Measurements from ENCODE around the gene SLC25A47.

The SLC25A47 gene

GRCh38 chr14:100320157-100320856, 2.8 kb upstream of the SLC25A47 start:
- H3K4me1 ChIP-seq (ENCODE audit: control extremely low read depth in 1 of 4, control insufficient read depth in 4 of 4, insufficient read depth in 4 of 4, low read length in 3 of 4): peaks cover 0 to 5% (median 3%) of the 10 kb centered on the region in 4 experiments
- no peak overlapping the region for H3K4me3 ChIP-seq (ENCODE audit: control insufficient read depth in 1 of 7, extremely low read depth in 1 of 7, insufficient read depth in 4 of 7, low read depth in 2 of 7, low read length in 6 of 7)
- ChIA-PET POLR2A (interaction anchor here (1.0 kb wide), 1 partner anchor 20 kb away, joined by 4 read pairs; no protein-coding TSS in a partner anchor), CTCF (interaction anchor here (0.6 to 2.1 kb wide), 4 partner anchors 14 to 30 kb away, joined by 3 to 5 read pairs (median 4); no protein-coding TSS in a partner anchor)
- H3K27ac ChIP-seq (ENCODE audit: insufficient read depth in 1 of 2, low read depth in 1 of 2, low read length in 2 of 2, poor library complexity in 1 of 2, severe bottlenecking in 2 of 2): no peak overlapping the region
- no peaks in the 10 kb centered on the region for H3K9me3 ChIP-seq (ENCODE audit: control extremely low read depth in 1 of 5, control insufficient read depth in 4 of 5, insufficient read depth in 2 of 5, low read depth in 1 of 5, low read length in 4 of 5)
- 98% methylated on average over 12 of the region's 12 CpGs for WGBS (ENCODE audit: insufficient coverage)
- no peak for DNase-seq
- no peaks in the 10 kb centered on the region for H3K36me3 ChIP-seq (ENCODE audit: control insufficient read depth in 4 of 4, insufficient read depth in 4 of 4, low read length in 3 of 4)
- no peaks in the 10 kb centered on the region for H3K27me3 ChIP-seq (replicated peaks in 2 of 5; ENCODE audit: control insufficient read depth in 4 of 5, insufficient read depth in 5 of 5, low read length in 4 of 5)

GRCh38 chr14:100321473-100322137, 1.5 kb upstream of the SLC25A47 start:
- ChIA-PET POLR2A (no interaction called here), CTCF (interaction anchor here (0.8 to 1.3 kb wide), 5 partner anchors 8 to 40 kb away, joined by 3 read pairs; no protein-coding TSS in a partner anchor)
- DNase-seq: no peak
- Histone ChIP-seq H3K9me3 (ENCODE audit: control extremely low read depth in 1 of 5, control insufficient read depth in 4 of 5, insufficient read depth in 2 of 5, low read depth in 1 of 5, low read length in 4 of 5) (no peaks in the 10 kb centered on the region), H3K4me1 (ENCODE audit: control extremely low read depth in 1 of 4, control insufficient read depth in 4 of 4, insufficient read depth in 4 of 4, low read length in 3 of 4) (peaks cover 0 to 5% (median 3%) of the 10 kb centered on the region in 4 experiments), H3K4me3 (ENCODE audit: control insufficient read depth in 1 of 7, extremely low read depth in 1 of 7, insufficient read depth in 4 of 7, low read depth in 2 of 7, low read length in 6 of 7) (no peak overlapping the region), H3K27ac (ENCODE audit: insufficient read depth in 1 of 2, low read depth in 1 of 2, low read length in 2 of 2, poor library complexity in 1 of 2, severe bottlenecking in 2 of 2) (no peak overlapping the region), H3K36me3 (ENCODE audit: control insufficient read depth in 4 of 4, insufficient read depth in 4 of 4, low read length in 3 of 4) (no peaks in the 10 kb centered on the region), H3K27me3 (replicated peaks in 2 of 5; ENCODE audit: control insufficient read depth in 4 of 5, insufficient read depth in 5 of 5, low read length in 4 of 5) (no peaks in the 10 kb centered on the region)
- WGBS (ENCODE audit: insufficient coverage): 97% methylated on average over 9 of the region's 9 CpGs

GRCh38 chr14:100322138-100322957, 791 bp upstream of the SLC25A47 start:
- Histone ChIP-seq H3K4me1 (ENCODE audit: control extremely low read depth in 1 of 4, control insufficient read depth in 4 of 4, insufficient read depth in 4 of 4, low read length in 3 of 4) (peaks cover 0 to 5% (median 3%) of the 10 kb centered on the region in 4 experiments), H3K9me3 (ENCODE audit: control extremely low read depth in 1 of 5, control insufficient read depth in 4 of 5, insufficient read depth in 2 of 5, low read depth in 1 of 5, low read length in 4 of 5) (no peaks in the 10 kb centered on the region), H3K27ac (ENCODE audit: insufficient read depth in 1 of 2, low read depth in 1 of 2, low read length in 2 of 2, poor library complexity in 1 of 2, severe bottlenecking in 2 of 2) (no peak overlapping the region), H3K36me3 (ENCODE audit: control insufficient read depth in 4 of 4, insufficient read depth in 4 of 4, low read length in 3 of 4) (no peaks in the 10 kb centered on the region), H3K27me3 (replicated peaks in 2 of 5; ENCODE audit: control insufficient read depth in 4 of 5, insufficient read depth in 5 of 5, low read length in 4 of 5) (no peaks in the 10 kb centered on the region), H3K4me3 (ENCODE audit: control insufficient read depth in 1 of 7, extremely low read depth in 1 of 7, insufficient read depth in 4 of 7, low read depth in 2 of 7, low read length in 6 of 7) (no peak overlapping the region)
- WGBS (ENCODE audit: insufficient coverage): 96% methylated on average over 8 of the region's 15 CpGs
- POLR2A ChIA-PET: no interaction called here
- CTCF ChIA-PET: interaction anchor here (0.8 to 1.3 kb wide), 6 partner anchors 9 to 39 kb away, joined by 3 read pairs; no protein-coding TSS in a partner anchor
- DNase-seq: no peak

GRCh38 chr14:100323942-100324307, 786 bp downstream of the SLC25A47 start:
- no peak overlapping the region for H3K4me3 ChIP-seq (ENCODE audit: control insufficient read depth in 1 of 7, extremely low read depth in 1 of 7, insufficient read depth in 4 of 7, low read depth in 2 of 7, low read length in 6 of 7)
- no peaks in the 10 kb centered on the region for H3K36me3 ChIP-seq (ENCODE audit: control insufficient read depth in 4 of 4, insufficient read depth in 4 of 4, low read length in 3 of 4)
- H3K9me3 ChIP-seq (ENCODE audit: control extremely low read depth in 1 of 5, control insufficient read depth in 4 of 5, insufficient read depth in 2 of 5, low read depth in 1 of 5, low read length in 4 of 5): no peaks in the 10 kb centered on the region
- H3K4me1 ChIP-seq (ENCODE audit: control extremely low read depth in 1 of 4, control insufficient read depth in 4 of 4, insufficient read depth in 4 of 4, low read length in 3 of 4): no peaks in the 10 kb centered on the region
- DNase-seq: no peak
- H3K27ac ChIP-seq (ENCODE audit: insufficient read depth in 1 of 2, low read depth in 1 of 2, low read length in 2 of 2, poor library complexity in 1 of 2, severe bottlenecking in 2 of 2): no peak overlapping the region
- CTCF ChIA-PET: interaction anchor here (0.7 to 1.3 kb wide), 2 partner anchors 14 to 1297 kb away, joined by 3 read pairs; no protein-coding TSS in a partner anchor
- POLR2A ChIA-PET: no interaction called here
- no peaks in the 10 kb centered on the region for H3K27me3 ChIP-seq (replicated peaks in 2 of 5; ENCODE audit: control insufficient read depth in 4 of 5, insufficient read depth in 5 of 5, low read length in 4 of 5)
- WGBS (ENCODE audit: insufficient coverage): 91% methylated on average over 4 of the region's 8 CpGs

GRCh38 chr14:100325231-100325632, 2.1 kb downstream of the SLC25A47 start:
- no peaks in the 10 kb centered on the region for H3K9me3 ChIP-seq (ENCODE audit: control extremely low read depth in 1 of 5, control insufficient read depth in 4 of 5, insufficient read depth in 2 of 5, low read depth in 1 of 5, low read length in 4 of 5)
- ChIA-PET CTCF (no interaction called here), POLR2A (no interaction called here)
- H3K36me3 ChIP-seq (ENCODE audit: control insufficient read depth in 4 of 4, insufficient read depth in 4 of 4, low read length in 3 of 4): no peaks in the 10 kb centered on the region
- H3K27ac ChIP-seq (ENCODE audit: insufficient read depth in 1 of 2, low read depth in 1 of 2, low read length in 2 of 2, poor library complexity in 1 of 2, severe bottlenecking in 2 of 2): no peak overlapping the region
- no peak overlapping the region for H3K4me3 ChIP-seq (ENCODE audit: control insufficient read depth in 1 of 7, extremely low read depth in 1 of 7, insufficient read depth in 4 of 7, low read depth in 2 of 7, low read length in 6 of 7)
- no peaks in the 10 kb centered on the region for H3K27me3 ChIP-seq (replicated peaks in 2 of 5; ENCODE audit: control insufficient read depth in 4 of 5, insufficient read depth in 5 of 5, low read length in 4 of 5)
- 94% methylated on average over 17 of the region's 17 CpGs for WGBS (ENCODE audit: insufficient coverage)
- no peaks in the 10 kb centered on the region for H3K4me1 ChIP-seq (ENCODE audit: control extremely low read depth in 1 of 4, control insufficient read depth in 4 of 4, insufficient read depth in 4 of 4, low read length in 3 of 4)
- DNase-seq: no peak

- Histone ChIP-seq H3K9me3 (ENCODE audit: control extremely low read depth in 1 of 5, control insufficient read depth in 4 of 5, insufficient read depth in 2 of 5, low read depth in 1 of 5, low read length in 4 of 5) (no peaks in the 10 kb centered on the region), H3K4me1 (ENCODE audit: control extremely low read depth in 1 of 4, control insufficient read depth in 4 of 4, insufficient read depth in 4 of 4, low read length in 3 of 4) (no peaks in the 10 kb centered on the region), H3K27ac (ENCODE audit: insufficient read depth in 1 of 2, low read depth in 1 of 2, low read length in 2 of 2, poor library complexity in 1 of 2, severe bottlenecking in 2 of 2) (no peak overlapping the region), H3K27me3 (replicated peaks in 2 of 5; ENCODE audit: control insufficient read depth in 4 of 5, insufficient read depth in 5 of 5, low read length in 4 of 5) (no peaks in the 10 kb centered on the region), H3K36me3 (ENCODE audit: control insufficient read depth in 4 of 4, insufficient read depth in 4 of 4, low read length in 3 of 4) (no peaks in the 10 kb centered on the region), H3K4me3 (ENCODE audit: control insufficient read depth in 1 of 7, extremely low read depth in 1 of 7, insufficient read depth in 4 of 7, low read depth in 2 of 7, low read length in 6 of 7) (no peak overlapping the region)
- WGBS (ENCODE audit: insufficient coverage): 96% methylated on average over 9 of the region's 13 CpGs
- ChIA-PET CTCF (no interaction called here), POLR2A (no interaction called here)
- no peak for DNase-seq
These were observed 2.8 kb downstream of the SLC25A47 start for GRCh38 chr14:100325958-100326357.
